GM12878 (cell line): ENCODE data around the gene SLC4A5. TPM values are rescaled to one million over a fixed set of nuclear protein-coding genes. Genes with fewer than 3 reads are reported as not detected.

Source experiments
- ATAC-seq: fragments of 200-7000 bp; cut with Tn5 transposase; 3 replicates; pipeline ENCODE4 v1.9.1; 2020; ENCODE audit warnings: mild to moderate bottlenecking, moderate library complexity
- BruUV-seq: library from RNA; stranded (reverse); fragments of 400-500 nt; replicated peaks from 2 replicates; lab custom pipeline; 2021; lab: Mats Ljungman, UMichigan
- CTCF ChIA-PET: fragments of 300-600 bp; sonication (Branson Sonifier 250); formaldehyde crosslinking; extraction: SDS; loops from one replicate; lab custom pipeline; 2021; ENCODE audit warnings: inconsistent platforms; lab: Yijun Ruan, JAX
- POLR2A ChIA-PET: fragments of 350-600 bp; formaldehyde crosslinking; extraction: SDS; loops from one replicate; lab custom pipeline; 2021; ENCODE audit warnings: inconsistent platforms; lab: Charles Lee
- RAD21 ChIA-PET: fragments of 300-600 bp; sonication (Branson Sonifier 250); formaldehyde crosslinking; loops from one replicate; lab custom pipeline; 2023; ENCODE audit warnings: antibody characterized with exemption; ENCODE audit not compliant: unreplicated experiment; lab: Charles Lee
- SMC1A ChIA-PET: fragments of 300-600 bp; sonication (Branson Sonifier 250); formaldehyde crosslinking; loops from one replicate; lab custom pipeline; 2023; ENCODE audit not compliant: unreplicated experiment, uncharacterized antibody; lab: Charles Lee
- DNase-seq: peaks from one replicate; pipeline ENCODE4 v3.0.0-alpha.2; 2011; ENCODE audit warnings: low read depth, low spot score
- FAIRE-seq: peaks from 3 replicates; lab custom pipeline; 2011; peaks lifted over from hg19 to GRCh38; lab: Jason Lieb, UNC
- H2AFZ ChIP-seq: 2 replicates; pipeline ENCODE4 v1.6.0; 2011; ENCODE audit warnings: low read depth, low read length, control low read depth; ENCODE audit not compliant: control insufficient read depth
- H3K27ac ChIP-seq: 2 replicates; pipeline ENCODE4 v1.5.1; 2011; ENCODE audit warnings: control low read depth; ENCODE audit not compliant: control insufficient read depth, insufficient read depth
- H3K27me3 ChIP-seq, 2 experiments: replicated peaks in 1 of 2; 2 replicates each; pipeline versions ENCODE4 v1.6.0 to v1.6.1; 2011; ENCODE audit warnings: low read length in 1 of 2; ENCODE audit not compliant: control insufficient read depth in 2 of 2, insufficient read depth in 2 of 2
- H3K36me3 ChIP-seq, 2 experiments: 2 replicates each; pipeline ENCODE4 v1.5.1; 2011; ENCODE audit warnings: low read length in 1 of 2; ENCODE audit not compliant: control insufficient read depth in 2 of 2, insufficient read depth in 2 of 2
- H3K4me1 ChIP-seq: 2 replicates; pipeline ENCODE4 v1.6.1; 2011; ENCODE audit warnings: mild to moderate bottlenecking, low read length, moderate library complexity, mixed read lengths; ENCODE audit not compliant: control insufficient read depth, insufficient read depth
- H3K4me2 ChIP-seq: 2 replicates; pipeline ENCODE4 v1.6.0; 2011; ENCODE audit warnings: control low read depth; ENCODE audit not compliant: control insufficient read depth, insufficient read depth
- H3K4me3 ChIP-seq: fragments of 200-600 bp; sonication (generic); 2 replicates; pipeline ENCODE4 v1.5.1; 2016
- H3K79me2 ChIP-seq: 2 replicates; pipeline ENCODE4 v1.6.0; 2011; ENCODE audit warnings: low read length; ENCODE audit not compliant: control insufficient read depth, insufficient read depth
- H3K9ac ChIP-seq: 2 replicates; pipeline ENCODE4 v1.8.0; 2011; ENCODE audit warnings: low read length, control low read depth, mixed read lengths; ENCODE audit not compliant: control insufficient read depth, insufficient read depth
- H3K9me3 ChIP-seq: replicated peaks from 3 replicates; pipeline ENCODE4 v1.5.1; 2011; ENCODE audit warnings: mild to moderate bottlenecking, low read length; ENCODE audit not compliant: control insufficient read depth, insufficient read depth
- H4K20me1 ChIP-seq: 2 replicates; pipeline ENCODE4 v1.6.0; 2011; ENCODE audit not compliant: control insufficient read depth, insufficient read depth
- BHLHE40 ChIP-seq, 2 experiments: fragments of 450-650 bp in 1 of 2; IDR thresholded peaks; 2 replicates each; pipeline ENCODE4 v1.6.1; 2011 to 2017; ENCODE audit warnings: low read depth in 2 of 2, borderline replicate concordance in 1 of 2, improper control_type of control experiment in 1 of 2, low read length in 1 of 2, mild to moderate bottlenecking in 1 of 2
- EED ChIP-seq: sonication (generic); IDR thresholded peaks from 2 replicates; pipeline ENCODE4 v1.6.1; 2016; ENCODE audit warnings: antibody characterized with exemption, low read depth
- WGBS: methylation state at CpG from one replicate; pipeline ENCODE4 v1.1.6; 2016; ENCODE audit warnings: low lambda C conversion rate; ENCODE audit not compliant: insufficient replicate concordance, insufficient coverage; ENCODE audit errors: missing lambda C conversion rate; 5-methylcytosine and 5-hydroxymethylcytosine counted together
- in situ Hi-C: fragments of 300-500 bp; cut with MboI; formaldehyde crosslinking; loops from 9 replicates; pipeline ENCODE4 v1.14.3; 2018; ENCODE audit warnings: mixed read lengths
- intact Hi-C: fragments of 100-400 bp; cut with micrococcal nuclease; formaldehyde crosslinking; loops from one replicate; pipeline ENCODE4 v1.14.2; 2022; ENCODE audit not compliant: unreplicated experiment
- polyA plus RNA-seq, 11 experiments: library from polyadenylated mRNA; depleted of rRNA in 4 of 11; unstranded in 6 of 11; stranded (reverse) in 5 of 11; fragments of >200 nt; fragmentation: Nextera tagmentation in 4 of 11; fragmentation: Illumina TruSeq in 1 of 11; extraction: Ambion mirVana in 4 of 11; extraction: Trizol in 1 of 11; gene quantifications; 1 replicate in 1 of 11; 2 replicates in 10 of 11; pipeline versions ENCODE4 v1.2.1 to v1.2.3, GENCODE V29; 2011 to 2016; ENCODE audit warnings: inconsistent platforms in 2 of 11, missing spikeins in 2 of 11, low read depth in 1 of 11
- total RNA-seq, 4 experiments: library from RNA; depleted of rRNA in 3 of 4; stranded (reverse); fragments of >200 nt in 3 of 4; fragmentation: Illumina TruSeq in 1 of 4; extraction: Trizol in 1 of 4; gene quantifications; 2 replicates each; pipeline versions ENCODE4 v1.2.1 to v1.2.3, GENCODE V29; 2013 to 2021
- TF ChIP-seq, protein P1 (sequence below): fragments of 450-650 bp; IDR thresholded peaks from 2 replicates; pipeline ENCODE4 v1.6.1; 2017; ENCODE audit warnings: antibody characterized with exemption, mild to moderate bottlenecking, moderate library complexity
- TF ChIP-seq, protein P2 (sequence below): fragments of 450-650 bp; IDR thresholded peaks from 2 replicates; pipeline ENCODE4 v1.6.1; 2017; ENCODE audit warnings: mild to moderate bottlenecking, moderate library complexity
- TF ChIP-seq, protein P3 (sequence below): fragments of 450-650 bp; formaldehyde crosslinking; IDR thresholded peaks from 2 replicates; pipeline ENCODE4 v1.4.0; 2022; ENCODE audit warnings: mild to moderate bottlenecking, moderate library complexity
- TF ChIP-seq, protein P4 (sequence below): fragments of 450-650 bp; IDR thresholded peaks from 2 replicates; pipeline ENCODE4 v1.6.1; 2016; ENCODE audit warnings: mild to moderate bottlenecking

SLC4A5 gene
- total and polyA plus RNA-seq, 10 of the 15 experiments (the other 5 are each of a cell fraction or from before 2014, with no cell fraction given): 0.15 to 4.7 (median 1.6) TPM

DNA sequence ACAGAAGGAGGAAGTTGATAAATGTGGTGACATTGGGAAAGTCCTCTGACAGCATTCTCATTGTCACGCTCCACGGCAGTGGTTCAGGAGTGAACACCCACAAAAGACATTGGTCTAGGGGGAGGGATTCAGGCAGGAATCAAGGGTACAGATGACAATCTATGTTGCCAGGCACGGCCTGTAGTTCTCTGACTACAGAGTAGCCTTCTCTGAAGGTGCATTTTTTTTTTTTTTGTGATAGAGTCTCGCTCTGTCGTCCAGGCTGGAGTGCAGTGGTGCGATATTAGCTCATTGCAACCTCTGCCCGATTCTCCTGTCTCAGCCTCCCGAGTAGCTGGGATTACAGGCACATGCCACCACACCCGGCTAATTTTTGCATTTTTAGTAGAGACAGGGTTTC, 157.2 kb downstream of the SLC4A5 start (continued):
- TF ChIP-seq, protein P1, sequence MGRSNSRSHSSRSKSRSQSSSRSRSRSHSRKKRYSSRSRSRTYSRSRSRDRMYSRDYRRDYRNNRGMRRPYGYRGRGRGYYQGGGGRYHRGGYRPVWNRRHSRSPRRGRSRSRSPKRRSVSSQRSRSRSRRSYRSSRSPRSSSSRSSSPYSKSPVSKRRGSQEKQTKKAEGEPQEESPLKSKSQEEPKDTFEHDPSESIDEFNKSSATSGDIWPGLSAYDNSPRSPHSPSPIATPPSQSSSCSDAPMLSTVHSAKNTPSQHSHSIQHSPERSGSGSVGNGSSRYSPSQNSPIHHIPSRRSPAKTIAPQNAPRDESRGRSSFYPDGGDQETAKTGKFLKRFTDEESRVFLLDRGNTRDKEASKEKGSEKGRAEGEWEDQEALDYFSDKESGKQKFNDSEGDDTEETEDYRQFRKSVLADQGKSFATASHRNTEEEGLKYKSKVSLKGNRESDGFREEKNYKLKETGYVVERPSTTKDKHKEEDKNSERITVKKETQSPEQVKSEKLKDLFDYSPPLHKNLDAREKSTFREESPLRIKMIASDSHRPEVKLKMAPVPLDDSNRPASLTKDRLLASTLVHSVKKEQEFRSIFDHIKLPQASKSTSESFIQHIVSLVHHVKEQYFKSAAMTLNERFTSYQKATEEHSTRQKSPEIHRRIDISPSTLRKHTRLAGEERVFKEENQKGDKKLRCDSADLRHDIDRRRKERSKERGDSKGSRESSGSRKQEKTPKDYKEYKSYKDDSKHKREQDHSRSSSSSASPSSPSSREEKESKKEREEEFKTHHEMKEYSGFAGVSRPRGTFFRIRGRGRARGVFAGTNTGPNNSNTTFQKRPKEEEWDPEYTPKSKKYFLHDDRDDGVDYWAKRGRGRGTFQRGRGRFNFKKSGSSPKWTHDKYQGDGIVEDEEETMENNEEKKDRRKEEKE: no peak
- TF ChIP-seq, protein P2, sequence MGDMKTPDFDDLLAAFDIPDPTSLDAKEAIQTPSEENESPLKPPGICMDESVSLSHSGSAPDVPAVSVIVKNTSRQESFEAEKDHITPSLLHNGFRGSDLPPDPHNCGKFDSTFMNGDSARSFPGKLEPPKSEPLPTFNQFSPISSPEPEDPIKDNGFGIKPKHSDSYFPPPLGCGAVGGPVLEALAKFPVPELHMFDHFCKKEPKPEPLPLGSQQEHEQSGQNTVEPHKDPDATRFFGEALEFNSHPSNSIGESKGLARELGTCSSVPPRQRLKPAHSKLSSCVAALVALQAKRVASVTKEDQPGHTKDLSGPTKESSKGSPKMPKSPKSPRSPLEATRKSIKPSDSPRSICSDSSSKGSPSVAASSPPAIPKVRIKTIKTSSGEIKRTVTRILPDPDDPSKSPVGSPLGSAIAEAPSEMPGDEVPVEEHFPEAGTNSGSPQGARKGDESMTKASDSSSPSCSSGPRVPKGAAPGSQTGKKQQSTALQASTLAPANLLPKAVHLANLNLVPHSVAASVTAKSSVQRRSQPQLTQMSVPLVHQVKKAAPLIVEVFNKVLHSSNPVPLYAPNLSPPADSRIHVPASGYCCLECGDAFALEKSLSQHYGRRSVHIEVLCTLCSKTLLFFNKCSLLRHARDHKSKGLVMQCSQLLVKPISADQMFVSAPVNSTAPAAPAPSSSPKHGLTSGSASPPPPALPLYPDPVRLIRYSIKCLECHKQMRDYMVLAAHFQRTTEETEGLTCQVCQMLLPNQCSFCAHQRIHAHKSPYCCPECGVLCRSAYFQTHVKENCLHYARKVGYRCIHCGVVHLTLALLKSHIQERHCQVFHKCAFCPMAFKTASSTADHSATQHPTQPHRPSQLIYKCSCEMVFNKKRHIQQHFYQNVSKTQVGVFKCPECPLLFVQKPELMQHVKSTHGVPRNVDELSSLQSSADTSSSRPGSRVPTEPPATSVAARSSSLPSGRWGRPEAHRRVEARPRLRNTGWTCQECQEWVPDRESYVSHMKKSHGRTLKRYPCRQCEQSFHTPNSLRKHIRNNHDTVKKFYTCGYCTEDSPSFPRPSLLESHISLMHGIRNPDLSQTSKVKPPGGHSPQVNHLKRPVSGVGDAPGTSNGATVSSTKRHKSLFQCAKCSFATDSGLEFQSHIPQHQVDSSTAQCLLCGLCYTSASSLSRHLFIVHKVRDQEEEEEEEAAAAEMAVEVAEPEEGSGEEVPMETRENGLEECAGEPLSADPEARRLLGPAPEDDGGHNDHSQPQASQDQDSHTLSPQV: no peak

DNA sequence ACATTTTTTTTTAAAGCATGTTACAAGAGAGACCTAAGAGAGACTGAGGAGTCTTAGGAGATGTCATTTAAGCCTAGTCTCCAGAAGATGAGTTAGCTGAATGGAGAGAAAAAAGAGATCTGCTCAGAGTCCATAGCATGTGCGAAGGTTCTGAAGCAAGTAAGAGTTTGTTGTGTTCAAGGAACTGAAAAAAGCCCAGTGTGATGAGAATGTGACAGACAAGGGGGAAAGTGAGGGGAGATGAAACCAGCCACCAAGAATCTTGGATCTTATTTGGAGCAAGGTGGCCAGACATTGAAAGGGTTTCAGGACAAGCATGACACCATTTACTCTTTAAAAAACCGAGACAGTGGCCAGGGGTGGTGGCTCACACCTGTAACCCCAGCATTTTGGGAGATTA, 159.3 kb downstream of the SLC4A5 start:
- H3K27me3 ChIP-seq: no peaks in the 10 kb centered on the region
- ChIA-PET CTCF (interaction anchor here (0.8 to 8.5 kb wide), 4 partner anchors 8 to 15 kb away, joined by 3 to 90 read pairs (median 8); partner anchors contain the start of gene MTHFD2), POLR2A (interaction anchor here (1.2 to 8.2 kb wide), 4 partner anchors 12 to 22 kb away, joined by 4 to 83 read pairs (median 10); partner anchors contain the start of gene MTHFD2), RAD21 (interaction anchor here (1.3 to 2.8 kb wide), 3 partner anchors 8 to 16 kb away, joined by 4 to 14 read pairs (median 6); partner anchors contain the start of gene MTHFD2), SMC1A (interaction anchor here (1.3 to 2.1 kb wide), 4 partner anchors 15 to 24 kb away, joined by 5 to 9 read pairs (median 8); partner anchors contain the start of gene MTHFD2)
- DNase-seq (no peak), FAIRE-seq (peak; percentile 52), ATAC-seq (no peak)
- no TSS peak for BruUV-seq
- H3K4me3 ChIP-seq: no peak overlapping the region
- H3K4me1 ChIP-seq: peaks cover 56% of the 10 kb centered on the region
- H3K36me3 ChIP-seq: no peaks in the 10 kb centered on the region
- 51% methylated on average over 2 of the region's 2 CpGs for WGBS
- H2AFZ ChIP-seq: peak overlapping the region; percentile 73
- peak overlapping the region; percentile 18; the same call in 1 of the 2 replicates for H3K9ac ChIP-seq
- no peaks in the 10 kb centered on the region for H3K9me3 ChIP-seq
- peaks cover 2% of the 10 kb centered on the region; the same call in 1 of the 2 replicates for H3K79me2 ChIP-seq
- intact Hi-C loops: no loop called here
- H3K4me2 ChIP-seq: peak overlapping the region; percentile 21
- H3K27ac ChIP-seq: peak overlapping the region; percentile 65
- in situ Hi-C loops: no loop called here
- H4K20me1 ChIP-seq: no peaks in the 10 kb centered on the region
- TF ChIP-seq, protein P3, sequence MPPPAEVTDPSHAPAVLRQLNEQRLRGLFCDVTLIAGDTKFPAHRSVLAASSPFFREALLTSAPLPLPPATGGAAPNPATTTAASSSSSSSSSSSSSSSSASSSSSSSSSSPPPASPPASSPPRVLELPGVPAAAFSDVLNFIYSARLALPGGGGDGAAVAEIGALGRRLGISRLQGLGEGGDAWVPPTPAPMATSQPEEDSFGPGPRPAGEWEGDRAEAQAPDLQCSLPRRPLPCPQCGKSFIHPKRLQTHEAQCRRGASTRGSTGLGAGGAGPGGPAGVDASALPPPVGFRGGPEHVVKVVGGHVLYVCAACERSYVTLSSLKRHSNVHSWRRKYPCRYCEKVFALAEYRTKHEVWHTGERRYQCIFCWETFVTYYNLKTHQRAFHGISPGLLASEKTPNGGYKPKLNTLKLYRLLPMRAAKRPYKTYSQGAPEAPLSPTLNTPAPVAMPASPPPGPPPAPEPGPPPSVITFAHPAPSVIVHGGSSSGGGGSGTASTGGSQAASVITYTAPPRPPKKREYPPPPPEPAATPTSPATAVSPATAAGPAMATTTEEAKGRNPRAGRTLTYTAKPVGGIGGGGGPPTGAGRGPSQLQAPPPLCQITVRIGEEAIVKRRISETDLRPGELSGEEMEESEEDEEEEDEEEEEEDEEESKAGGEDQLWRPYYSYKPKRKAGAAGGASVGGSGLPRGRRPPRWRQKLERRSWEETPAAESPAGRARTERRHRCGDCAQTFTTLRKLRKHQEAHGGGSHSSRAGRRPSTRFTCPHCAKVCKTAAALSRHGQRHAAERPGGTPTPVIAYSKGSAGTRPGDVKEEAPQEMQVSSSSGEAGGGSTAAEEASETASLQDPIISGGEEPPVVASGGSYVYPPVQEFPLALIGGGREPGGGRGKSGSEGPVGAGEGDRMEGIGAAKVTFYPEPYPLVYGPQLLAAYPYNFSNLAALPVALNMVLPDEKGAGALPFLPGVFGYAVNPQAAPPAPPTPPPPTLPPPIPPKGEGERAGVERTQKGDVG (CRISPR knock-in tag): no peak
- TF ChIP-seq, protein P4, sequence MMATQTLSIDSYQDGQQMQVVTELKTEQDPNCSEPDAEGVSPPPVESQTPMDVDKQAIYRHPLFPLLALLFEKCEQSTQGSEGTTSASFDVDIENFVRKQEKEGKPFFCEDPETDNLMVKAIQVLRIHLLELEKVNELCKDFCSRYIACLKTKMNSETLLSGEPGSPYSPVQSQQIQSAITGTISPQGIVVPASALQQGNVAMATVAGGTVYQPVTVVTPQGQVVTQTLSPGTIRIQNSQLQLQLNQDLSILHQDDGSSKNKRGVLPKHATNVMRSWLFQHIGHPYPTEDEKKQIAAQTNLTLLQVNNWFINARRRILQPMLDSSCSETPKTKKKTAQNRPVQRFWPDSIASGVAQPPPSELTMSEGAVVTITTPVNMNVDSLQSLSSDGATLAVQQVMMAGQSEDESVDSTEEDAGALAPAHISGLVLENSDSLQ: peak; percentile 24; the same call in 1 of the 2 replicates
- TF ChIP-seq BHLHE40 (IDR thresholded peaks at IDR 0.05; ENCODE audit: borderline replicate concordance in 1 of 2, low read depth in 2 of 2, low read length in 1 of 2) (0 out of 4 replicates have a peak, but pooled peaks of 1 of the 2 experiments have one; percentile 6), EED (0 out of 2 replicates have a peak, but pooled peaks have one; percentile 8)
